Activated B cell treated with CpG ODN at 0.5 μM for 24 hours (primary cell): ENCODE measurements around the gene SNX6. TPM values are rescaled to one million over a fixed set of nuclear protein-coding genes. Genes with fewer than 3 reads are reported as not detected.
A peak's percentile ranks its signal among the peaks of the same experiment; 100 is the strongest.

Experiments used
- ATAC-seq: fragments of 200-7000 bp; cut with Tn5 transposase; one replicate; pipeline ENCODE4 v1.10.0; 2021; ENCODE audit warnings: low read depth, mild to moderate bottlenecking, moderate library complexity
- CTCF ChIA-PET: fragments of 350-600 bp; sonication (Branson Sonifier 250); formaldehyde crosslinking; loops from one replicate; lab custom pipeline; 2021; ENCODE audit warnings: antibody characterized with exemption; lab: Charles Lee
- POLR2A ChIA-PET: fragments of 350-600 bp; sonication (Branson Sonifier 250); formaldehyde crosslinking; loops from one replicate; lab custom pipeline; 2021; ENCODE audit warnings: antibody characterized with exemption; lab: Charles Lee
- DNase-seq: peaks from one replicate; pipeline ENCODE4 v3.0.0; 2022
- H3K27ac Mint-ChIP-seq: one replicate; pipeline ENCODE4 v1.8.0; 2020; ENCODE audit warnings: mixed read lengths
- H3K27me3 Mint-ChIP-seq: one replicate; pipeline ENCODE4 v1.8.0; 2021; ENCODE audit warnings: mixed read lengths
- H3K36me3 Mint-ChIP-seq: one replicate; pipeline ENCODE4 v1.8.0; 2021; ENCODE audit warnings: low read depth, mixed read lengths
- H3K4me1 Mint-ChIP-seq: one replicate; pipeline ENCODE4 v1.8.0; 2021; ENCODE audit warnings: mixed read lengths
- H3K4me3 Mint-ChIP-seq: one replicate; pipeline ENCODE4 v1.8.0; 2020; ENCODE audit warnings: mild to moderate bottlenecking, mixed read lengths
- H3K9me3 Mint-ChIP-seq: one replicate; pipeline ENCODE4 v1.8.0; 2020; ENCODE audit warnings: mixed read lengths
- CTCF ChIP-seq: fragments of 200-600 bp; IDR thresholded peaks from one replicate; pipeline ENCODE4 v1.8.0; 2022; ENCODE audit warnings: antibody characterized with exemption, mild to moderate bottlenecking
- intact Hi-C: fragments of 100-400 bp; cut with micrococcal nuclease; formaldehyde crosslinking; loops from one replicate; pipeline ENCODE4 v1.15.1; 2024
- total RNA-seq: library from RNA; stranded (reverse); gene quantifications from 2 replicates; pipeline ENCODE4 v1.2.3, GENCODE V29; 2022

SNX6 gene
- total RNA-seq: 56.0 and 61.0 TPM in 2 replicates

DNA sequence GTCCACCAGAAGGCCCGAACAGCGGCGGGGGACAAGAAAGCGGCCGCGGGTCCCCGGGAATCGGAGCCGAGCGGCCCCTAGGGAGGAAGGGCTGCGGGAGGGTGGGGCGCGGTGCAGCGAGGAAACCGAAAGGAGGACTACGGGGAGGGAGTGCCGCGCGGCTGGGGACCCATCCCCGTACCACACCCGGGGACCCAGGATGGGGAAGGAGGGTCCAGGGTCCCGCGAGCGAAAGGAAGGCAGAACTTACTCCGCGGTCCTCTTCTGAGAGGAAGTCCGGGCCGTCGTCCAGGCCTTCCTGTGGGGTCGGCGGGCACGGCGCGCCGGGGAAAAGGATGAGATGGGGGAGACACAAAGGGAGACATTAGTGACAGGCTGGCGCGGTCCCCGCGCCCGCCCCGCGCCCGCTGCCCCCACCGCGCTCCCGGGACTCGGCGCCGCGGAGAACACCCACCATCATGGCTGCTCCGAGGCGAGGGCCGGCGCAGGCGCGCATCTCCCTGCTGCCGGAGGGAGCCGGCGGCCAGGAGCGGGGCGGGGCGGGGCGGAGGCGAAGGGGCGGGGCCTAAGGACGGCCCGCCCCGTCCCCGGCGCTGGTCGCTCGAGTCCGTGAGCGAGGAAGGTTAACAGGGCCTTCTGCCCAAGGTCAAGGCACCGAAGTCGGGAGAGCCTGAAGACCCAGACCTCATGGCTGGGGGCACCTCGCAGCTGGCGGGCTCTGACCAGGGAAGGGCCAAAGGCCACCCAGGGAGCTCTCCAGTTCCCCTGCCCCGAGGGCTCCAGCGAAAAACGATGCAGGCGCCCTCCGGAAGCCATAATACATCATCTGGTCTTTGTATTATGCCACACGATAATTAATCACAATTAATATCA lies at the start of gene SNX6:
TSS of gene SNX6 (minus strand) at position 492 of the 873 bp plus-strand sequence. CDS start at position 460, 32 bp downstream.
- ATAC-seq (peak; percentile 98), DNase-seq (peak; percentile 77)
- peak within 1 kb of the TSS; percentile 93 for H3K27ac Mint-ChIP-seq
- intact Hi-C loops: loop anchor here (1.0 to 5.0 kb wide), 8 partner anchors 84 to 775 kb away; partner anchors contain the start of genes CFL2, EAPP, FAM177A1 and NFKBIA
- no peak for TF ChIP-seq CTCF
- H3K9me3 Mint-ChIP-seq: no peaks in the 10 kb centered on the region
- H3K4me3 Mint-ChIP-seq: peak within 1 kb of the TSS; percentile 97
- H3K27me3 Mint-ChIP-seq: peaks cover 3% of the 10 kb centered on the region
- POLR2A ChIA-PET: interaction anchor here (0.6 to 2.0 kb wide), 8 partner anchors 9 to 1196 kb away, joined by 3 to 7 read pairs (median 5); partner anchors contain the start of genes BRMS1L, CFL2 and FAM177A1
- H3K4me1 Mint-ChIP-seq: peaks cover 10% of the 10 kb centered on the region
- CTCF ChIA-PET: no interaction called here
- peaks cover 11% of the 10 kb centered on the region for H3K36me3 Mint-ChIP-seq

- ChIA-PET CTCF (no interaction called here), POLR2A (no interaction called here)
- Mint-ChIP-seq H3K27ac (no peak overlapping the region), H3K36me3 (no peaks in the 10 kb centered on the region), H3K4me3 (no peak overlapping the region), H3K4me1 (no peaks in the 10 kb centered on the region), H3K27me3 (no peaks in the 10 kb centered on the region), H3K9me3 (no peaks in the 10 kb centered on the region)
- no peak for TF ChIP-seq CTCF
- intact Hi-C loops: no loop called here
- DNase-seq: no peak
- ATAC-seq: no peak
Observed at GRCh38 chr14:34678735-34679134, 48.8 kb upstream of the SNX6 start.

- intact Hi-C loops: no loop called here
- no peak for TF ChIP-seq CTCF
- H3K9me3 Mint-ChIP-seq: no peaks in the 10 kb centered on the region
Observed at GRCh38 chr14:34678306-34678705, 48.4 kb upstream of the SNX6 start.

DNA sequence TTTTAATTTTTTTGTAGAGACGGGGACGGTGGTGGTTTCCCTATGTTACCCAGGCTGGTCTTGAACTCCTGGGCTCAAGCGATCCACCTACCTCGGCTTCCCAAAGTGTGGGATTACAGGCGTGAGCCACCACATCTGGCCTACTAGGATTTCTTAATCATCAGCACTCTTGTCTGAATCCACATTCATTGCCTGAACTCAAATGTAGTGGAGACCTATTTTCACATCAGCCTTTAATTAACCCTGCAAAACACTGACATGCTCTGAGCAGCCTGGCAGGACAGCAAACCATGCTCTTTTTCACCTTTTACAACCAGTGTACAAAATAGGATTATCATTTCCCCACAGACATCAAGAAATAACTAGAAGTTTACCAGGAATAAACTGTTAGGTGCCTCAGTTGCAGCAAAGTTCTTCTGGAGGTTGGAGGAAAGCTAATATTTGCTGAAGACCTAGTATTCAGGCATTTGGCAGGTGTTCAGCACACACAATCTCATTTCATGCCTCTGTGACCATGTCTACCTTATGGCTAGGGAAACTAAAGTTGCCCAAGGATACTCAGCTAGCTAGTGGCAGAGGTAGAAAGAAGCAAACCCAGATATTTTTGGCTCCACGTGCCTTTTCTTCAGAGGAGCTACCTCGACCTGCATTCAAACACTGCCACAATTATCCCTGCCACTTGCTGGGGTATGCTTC lies 46.7 kb upstream of the SNX6 start:
- ChIA-PET CTCF (interaction anchor here (2.1 kb wide), 1 partner anchor 46 kb away, joined by 6 read pairs; no protein-coding TSS in a partner anchor), POLR2A (no interaction called here)
- intact Hi-C loops: no loop called here
- TF ChIP-seq CTCF: no peak
- H3K27me3 Mint-ChIP-seq: no peaks in the 10 kb centered on the region
- no peak overlapping the region for H3K4me3 Mint-ChIP-seq
- H3K9me3 Mint-ChIP-seq: no peaks in the 10 kb centered on the region
- no peaks in the 10 kb centered on the region for H3K36me3 Mint-ChIP-seq
- no peaks in the 10 kb centered on the region for H3K4me1 Mint-ChIP-seq
- ATAC-seq (no peak), DNase-seq (no peak)
- no peak overlapping the region for H3K27ac Mint-ChIP-seq

More at GRCh38 chr14:34678306-34678705, 48.4 kb upstream of the SNX6 start:
- CTCF ChIA-PET: no interaction called here
- H3K36me3 Mint-ChIP-seq: no peaks in the 10 kb centered on the region
- H3K27ac Mint-ChIP-seq: no peak overlapping the region
- DNase-seq (no peak), ATAC-seq (no peak)
- POLR2A ChIA-PET: interaction anchor here (0.6 kb wide), 1 partner anchor 746 kb away, joined by 3 read pairs; no protein-coding TSS in a partner anchor
- no peaks in the 10 kb centered on the region for H3K27me3 Mint-ChIP-seq
- no peaks in the 10 kb centered on the region for H3K4me1 Mint-ChIP-seq
- H3K4me3 Mint-ChIP-seq: no peak overlapping the region
